OCI-LY1 (cell line): Measurements from ENCODE around the gene NKX6-1.

Source experiments
- H2AFZ ChIP-seq: fragments of 200-600 bp; sonication (generic), shearing (Covaris generic); 2 replicates; pipeline ENCODE4 v1.6.0; 2014; ENCODE audit warnings: antibody characterized with exemption, mild to moderate bottlenecking, low read length
- H3F3A ChIP-seq: fragments of 200-600 bp; sonication (generic), shearing (Covaris generic); 2 replicates; pipeline ENCODE4 v1.6.0; 2014; ENCODE audit warnings: mild to moderate bottlenecking, antibody characterized with exemption, low read length, moderate library complexity; ENCODE audit not compliant: insufficient read depth
- H3K27ac ChIP-seq: fragments of 200-600 bp; sonication (generic); 2 replicates; pipeline ENCODE4 v1.5.1; 2014; ENCODE audit warnings: low read length, mixed run types, mild to moderate bottlenecking, low read depth; ENCODE audit not compliant: poor library complexity, severe bottlenecking
- H3K27me3 ChIP-seq: fragments of 200-600 bp; sonication (generic); 2 replicates; pipeline ENCODE4 v1.6.0; 2014; ENCODE audit warnings: antibody characterized with exemption, mild to moderate bottlenecking, low read length, moderate library complexity; ENCODE audit not compliant: insufficient read depth
- H3K36me3 ChIP-seq: fragments of 200-600 bp; sonication (generic); 2 replicates; pipeline ENCODE4 v1.6.1; 2014; ENCODE audit warnings: mild to moderate bottlenecking, antibody characterized with exemption, low read length, moderate library complexity, mixed read lengths; ENCODE audit not compliant: insufficient read depth
- H3K4me1 ChIP-seq: fragments of 200-600 bp; sonication (generic); 2 replicates; pipeline ENCODE4 v1.5.1; 2014; ENCODE audit warnings: mild to moderate bottlenecking, low read length, moderate library complexity; ENCODE audit not compliant: insufficient read depth, severe bottlenecking
- H3K4me2 ChIP-seq: fragments of 200-600 bp; sonication (generic), shearing (Covaris generic); 2 replicates; pipeline ENCODE4 v1.6.1; 2014; ENCODE audit warnings: low read length
- H3K4me3 ChIP-seq: fragments of 200-600 bp; sonication (generic); 2 replicates; pipeline ENCODE4 v1.5.1; 2014; ENCODE audit warnings: low read length, low read depth, mild to moderate bottlenecking, mixed read lengths; ENCODE audit not compliant: poor library complexity, severe bottlenecking
- H3K79me2 ChIP-seq: fragments of 200-600 bp; shearing (Covaris generic); 2 replicates; pipeline ENCODE4 v1.6.1; 2016; ENCODE audit warnings: mixed run types, low read length, mixed read lengths; ENCODE audit not compliant: insufficient read depth
- H3K9ac ChIP-seq: fragments of 200-600 bp; sonication (generic), shearing (Covaris generic); 2 replicates; pipeline ENCODE4 v1.6.1; 2014; ENCODE audit warnings: mild to moderate bottlenecking, low read length, mixed read lengths
- H3K9me2 ChIP-seq: fragments of 200-600 bp; sonication (generic), shearing (Covaris generic); 2 replicates; pipeline ENCODE4 v1.6.1; 2014; ENCODE audit warnings: low read depth, mild to moderate bottlenecking, low read length, mixed read lengths
- H3K9me3 ChIP-seq: fragments of 200-600 bp; shearing (Covaris generic); 2 replicates; pipeline ENCODE4 v1.6.1; 2014; ENCODE audit warnings: low read length, mixed read lengths
- H4K20me1 ChIP-seq: fragments of 200-600 bp; sonication (generic), shearing (Covaris generic); 2 replicates; pipeline ENCODE4 v1.6.0; 2016; ENCODE audit warnings: mild to moderate bottlenecking, low read length; ENCODE audit not compliant: insufficient read depth
- EZH2 ChIP-seq: fragments of 200-600 bp; sonication (generic), shearing (Covaris generic); IDR thresholded peaks from 2 replicates; pipeline ENCODE4 v1.8.0; 2017; ENCODE audit warnings: borderline replicate concordance, mixed run types, mild to moderate bottlenecking, antibody characterized with exemption, low read length, moderate library complexity, mixed read lengths
- TF ChIP-seq, protein P1 (sequence below): fragments of 200-600 bp; sonication (generic), shearing (Covaris generic); IDR thresholded peaks from 2 replicates; pipeline ENCODE4 v1.5.1; 2017; ENCODE audit warnings: mild to moderate bottlenecking, antibody characterized with exemption, low read length, moderate library complexity, mixed read lengths

Gene NKX6-1

DNA sequence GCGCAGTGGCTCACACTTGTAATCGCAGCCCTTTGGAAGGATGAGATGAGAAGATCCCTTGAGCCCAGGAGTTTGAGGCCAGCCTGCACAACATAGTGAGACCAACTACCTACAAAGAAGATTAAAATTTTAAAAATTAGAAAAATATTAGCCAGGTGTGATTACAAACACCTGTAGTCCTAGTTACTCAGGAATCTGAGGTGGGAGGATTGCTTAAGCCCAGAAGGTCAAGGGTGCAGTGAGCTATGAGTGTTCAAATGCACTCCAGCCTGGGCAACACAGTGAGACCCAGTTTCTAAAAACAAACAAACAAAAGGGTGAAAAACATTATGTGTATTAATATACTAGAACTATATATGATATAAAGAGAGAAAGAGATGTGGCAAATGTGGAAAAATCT, 36.8 kb upstream of the NKX6-1 start:
- Histone ChIP-seq H3K27me3 (no peaks in the 10 kb centered on the region), H3F3A (no peaks in the 10 kb centered on the region), H3K9me3 (no peaks in the 10 kb centered on the region), H3K9me2 (no peaks in the 10 kb centered on the region), H3K27ac (no peak overlapping the region), H3K9ac (no peak overlapping the region), H4K20me1 (no peaks in the 10 kb centered on the region), H3K4me3 (no peak overlapping the region), H3K79me2 (no peaks in the 10 kb centered on the region), H3K4me1 (no peaks in the 10 kb centered on the region), H3K36me3 (no peaks in the 10 kb centered on the region), H2AFZ (no peak overlapping the region), H3K4me2 (no peak overlapping the region)
- TF ChIP-seq, protein P1, sequence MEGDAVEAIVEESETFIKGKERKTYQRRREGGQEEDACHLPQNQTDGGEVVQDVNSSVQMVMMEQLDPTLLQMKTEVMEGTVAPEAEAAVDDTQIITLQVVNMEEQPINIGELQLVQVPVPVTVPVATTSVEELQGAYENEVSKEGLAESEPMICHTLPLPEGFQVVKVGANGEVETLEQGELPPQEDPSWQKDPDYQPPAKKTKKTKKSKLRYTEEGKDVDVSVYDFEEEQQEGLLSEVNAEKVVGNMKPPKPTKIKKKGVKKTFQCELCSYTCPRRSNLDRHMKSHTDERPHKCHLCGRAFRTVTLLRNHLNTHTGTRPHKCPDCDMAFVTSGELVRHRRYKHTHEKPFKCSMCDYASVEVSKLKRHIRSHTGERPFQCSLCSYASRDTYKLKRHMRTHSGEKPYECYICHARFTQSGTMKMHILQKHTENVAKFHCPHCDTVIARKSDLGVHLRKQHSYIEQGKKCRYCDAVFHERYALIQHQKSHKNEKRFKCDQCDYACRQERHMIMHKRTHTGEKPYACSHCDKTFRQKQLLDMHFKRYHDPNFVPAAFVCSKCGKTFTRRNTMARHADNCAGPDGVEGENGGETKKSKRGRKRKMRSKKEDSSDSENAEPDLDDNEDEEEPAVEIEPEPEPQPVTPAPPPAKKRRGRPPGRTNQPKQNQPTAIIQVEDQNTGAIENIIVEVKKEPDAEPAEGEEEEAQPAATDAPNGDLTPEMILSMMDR, result no peak
- TF ChIP-seq EZH2, result no peak

DNA sequence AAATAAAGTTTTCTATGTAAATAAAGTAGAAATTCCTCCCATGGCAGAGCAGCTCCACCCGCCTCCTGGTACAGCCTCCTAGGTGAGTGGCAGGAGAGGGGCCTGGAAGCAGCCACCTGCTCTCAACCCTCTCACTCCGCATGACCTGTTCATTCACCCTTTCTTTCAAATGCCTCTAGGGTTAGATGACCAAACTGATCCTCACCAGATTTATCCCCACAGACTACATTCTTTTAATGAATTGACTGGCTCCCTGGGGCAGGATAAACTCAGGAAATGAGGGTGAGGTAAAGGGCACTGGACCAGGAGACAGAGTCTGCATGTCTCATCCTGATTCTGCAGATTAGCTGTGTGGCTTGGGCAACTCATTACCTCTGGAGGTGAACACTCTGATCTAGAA, 32.6 kb upstream of the NKX6-1 start:
- H3K27ac ChIP-seq, result no peak overlapping the region
- H3K4me2 ChIP-seq, result no peak overlapping the region

GRCh38 chr4:84530871-84531270, 31.8 kb upstream of the NKX6-1 start:
- Histone ChIP-seq H2AFZ (no peak overlapping the region), H3K9me2 (no peaks in the 10 kb centered on the region), H4K20me1 (no peaks in the 10 kb centered on the region), H3K27ac (no peak overlapping the region), H3K27me3 (no peaks in the 10 kb centered on the region), H3F3A (no peaks in the 10 kb centered on the region), H3K36me3 (no peaks in the 10 kb centered on the region), H3K79me2 (no peaks in the 10 kb centered on the region), H3K4me2 (no peak overlapping the region), H3K4me1 (no peaks in the 10 kb centered on the region), H3K9ac (no peak overlapping the region), H3K4me3 (no peak overlapping the region), H3K9me3 (no peaks in the 10 kb centered on the region)
- TF ChIP-seq, protein P1, result no peak
- no peak for TF ChIP-seq EZH2

More for the DNA sequence above, 32.6 kb upstream of the NKX6-1 start:
- H2AFZ ChIP-seq, result no peak overlapping the region
- H3K36me3 ChIP-seq, result no peaks in the 10 kb centered on the region
- H3K79me2 ChIP-seq, result no peaks in the 10 kb centered on the region
- TF ChIP-seq EZH2, result no peak
- TF ChIP-seq, protein P1, result no peak
- no peaks in the 10 kb centered on the region for H3K9me2 ChIP-seq
- H3K9me3 ChIP-seq, result no peaks in the 10 kb centered on the region
- H3K27me3 ChIP-seq, result no peaks in the 10 kb centered on the region
- no peaks in the 10 kb centered on the region for H4K20me1 ChIP-seq
- no peak overlapping the region for H3K9ac ChIP-seq
- no peak overlapping the region for H3K4me3 ChIP-seq
- H3F3A ChIP-seq, result no peaks in the 10 kb centered on the region
- no peaks in the 10 kb centered on the region for H3K4me1 ChIP-seq
